Endothelial cell of umbilical vein (primary cell): Measurements from ENCODE around the gene IL4R. TPM values are rescaled to one million over a fixed set of nuclear protein-coding genes. Genes with fewer than 3 reads are reported as not detected.
"Not testable (repeated sequence)": the region's sequence is repeated elsewhere in the genome, so short reads cannot be mapped to it uniquely, and the experiment has no call there.

Experiments
- BruUV-seq: library from RNA; stranded (reverse); fragments of 400-500 nt; replicated peaks from 2 replicates; lab custom pipeline; 2021; lab: Mats Ljungman, UMichigan
- CTCF ChIA-PET: fragments of 300-600, 350-600 bp; sonication (Branson Sonifier 250); formaldehyde crosslinking; loops from one replicate; lab custom pipeline; 2021; ENCODE audit warnings: antibody characterized with exemption, inconsistent platforms; lab: Charles Lee
- POLR2A ChIA-PET: fragments of 300-600, 350-600 bp; sonication (Branson Sonifier 250); formaldehyde crosslinking; loops from one replicate; lab custom pipeline; 2021; ENCODE audit warnings: antibody characterized with exemption, inconsistent platforms; lab: Charles Lee
- DNase-seq: peaks from one replicate; pipeline ENCODE4 v3.0.0-alpha.2; 2011; ENCODE audit warnings: low read depth, low spot score
- FAIRE-seq: peaks from 2 replicates; lab custom pipeline; 2011; peaks lifted over from hg19 to GRCh38; lab: Jason Lieb, UNC
- H2AFZ ChIP-seq: 2 replicates; pipeline ENCODE4 v1.6.0; 2012; ENCODE audit warnings: low read depth, low read length, control low read depth, inconsistent platforms
- H3K27ac ChIP-seq: 2 replicates; pipeline ENCODE4 v1.5.1; 2011; ENCODE audit warnings: low read depth, mild to moderate bottlenecking, control low read depth, low read length, moderate library complexity; ENCODE audit not compliant: insufficient read depth
- H3K27me3 ChIP-seq, 2 experiments: 2 replicates each; pipeline versions ENCODE4 v1.6.0 to v1.6.1; 2011; ENCODE audit warnings: low read length in 2 of 2, mixed read lengths in 1 of 2; ENCODE audit not compliant: control insufficient read depth in 2 of 2, insufficient read depth in 2 of 2
- H3K36me3 ChIP-seq, 2 experiments: 2 replicates in 1 of 2; 3 replicates in 1 of 2; pipeline ENCODE4 v1.5.1; 2011; ENCODE audit warnings: low read length in 2 of 2, mild to moderate bottlenecking in 1 of 2, moderate library complexity in 1 of 2; ENCODE audit not compliant: control insufficient read depth in 2 of 2, insufficient read depth in 2 of 2; ENCODE audit errors: extremely low read depth in 1 of 2
- H3K4me1 ChIP-seq: 3 replicates; pipeline ENCODE4 v1.5.1; 2011; ENCODE audit warnings: mild to moderate bottlenecking, low read length; ENCODE audit not compliant: control insufficient read depth, insufficient read depth; ENCODE audit errors: extremely low read depth
- H3K4me2 ChIP-seq: 2 replicates; pipeline ENCODE4 v1.6.1; 2011; ENCODE audit warnings: low read length, control low read depth, mixed read lengths; ENCODE audit not compliant: insufficient read depth
- H3K4me3 ChIP-seq, 3 experiments: fragments of 200-600 bp in 1 of 3; sonication (generic), shearing (Covaris generic) in 1 of 3; replicated peaks in 1 of 3; 2 replicates each; pipeline ENCODE4 v1.5.1; 2011 to 2016; ENCODE audit warnings: control low read depth in 3 of 3, low read length in 3 of 3, mild to moderate bottlenecking in 2 of 3, inconsistent platforms in 1 of 3, low read depth in 1 of 3, moderate library complexity in 1 of 3; ENCODE audit not compliant: insufficient read depth in 1 of 3
- H3K79me2 ChIP-seq: 2 replicates; pipeline ENCODE4 v1.6.0; 2012; ENCODE audit warnings: low read length, inconsistent platforms; ENCODE audit not compliant: control insufficient read depth, insufficient read depth
- H3K9ac ChIP-seq: replicated peaks from 2 replicates; pipeline ENCODE3; 2011; ENCODE audit warnings: low read length, control low read depth; ENCODE audit not compliant: insufficient read depth; ENCODE audit errors: extremely low read depth
- H3K9me1 ChIP-seq: replicated peaks from 3 replicates; pipeline ENCODE4 v1.6.0; 2011; ENCODE audit warnings: mild to moderate bottlenecking, low read length; ENCODE audit not compliant: control insufficient read depth, insufficient read depth; ENCODE audit errors: extremely low read depth
- H3K9me3 ChIP-seq: replicated peaks from 2 replicates; pipeline ENCODE4 v1.5.1; 2012; ENCODE audit warnings: low read length, inconsistent platforms; ENCODE audit not compliant: control insufficient read depth, insufficient read depth
- H4K20me1 ChIP-seq: replicated peaks from 2 replicates; pipeline ENCODE3; 2011; ENCODE audit warnings: mild to moderate bottlenecking, low read length; ENCODE audit not compliant: control insufficient read depth, insufficient read depth; ENCODE audit errors: extremely low read depth
- FOS ChIP-seq: IDR thresholded peaks from 2 replicates; pipeline ENCODE4 v1.6.1; 2011; ENCODE audit warnings: mild to moderate bottlenecking, low read length, moderate library complexity, borderline replicate concordance; ENCODE audit not compliant: insufficient read depth
- MYC ChIP-seq: IDR thresholded peaks from one replicate; pipeline ENCODE4 v1.6.1; 2011; ENCODE audit warnings: mild to moderate bottlenecking, low read depth, low read length
- POLR2A ChIP-seq: IDR thresholded peaks from 2 replicates; pipeline ENCODE4 v1.6.1; 2012; ENCODE audit warnings: low read depth, mild to moderate bottlenecking, control low read depth, low read length
- POLR2AphosphoS5 ChIP-seq: IDR thresholded peaks from 2 replicates; pipeline ENCODE4 v1.6.1; 2012; ENCODE audit warnings: low read depth, mild to moderate bottlenecking, control low read depth, low read length, moderate library complexity; ENCODE audit not compliant: insufficient read depth
- dilution Hi-C: fragments of 300-500 bp; cut with MboI; formaldehyde crosslinking; loops from one replicate; pipeline ENCODE4 v1.15.0; 2019; ENCODE audit warnings: low sequenced_read_pairs; ENCODE audit not compliant: extremely low pct_ligation_motif_present
- intact Hi-C: fragments of 100-400 bp; cut with micrococcal nuclease; formaldehyde crosslinking; loops from one replicate; pipeline ENCODE4 v1.10.0; 2022
- polyA plus RNA-seq, 4 experiments: library from polyadenylated mRNA; depleted of rRNA in 3 of 4; stranded (reverse) in 3 of 4; unstranded in 1 of 4; fragments of >200 nt; gene quantifications; 2 replicates each; pipeline versions ENCODE4 v1.2.1 to v1.2.3, GENCODE V29; 2011 to 2012; ENCODE audit warnings: missing spikeins in 1 of 4
- total RNA-seq: library from RNA; stranded (reverse); gene quantifications from 2 replicates; pipeline ENCODE4 v1.2.3, GENCODE V29; 2021
- TF ChIP-seq, protein P1 (sequence below): IDR thresholded peaks from 2 replicates; pipeline ENCODE4 v1.6.1; 2011; ENCODE audit not compliant: insufficient read depth, insufficient read length
- TF ChIP-seq, protein P2 (sequence below), 2 donors: IDR thresholded peaks; 1 replicate in 1 of 2; 2 replicates in 1 of 2; pipeline ENCODE4 v1.5.1; 2011; ENCODE audit warnings: low read length in 2 of 2, mild to moderate bottlenecking in 2 of 2, moderate library complexity in 2 of 2, control low read depth in 1 of 2, inconsistent platforms in 1 of 2, low read depth in 1 of 2; ENCODE audit not compliant: insufficient read depth in 1 of 2; ENCODE audit errors: extremely low read depth in 1 of 2

Gene IL4R
- total and polyA plus RNA-seq, 2 donors (not counting 3 experiments of a cell fraction or from before 2014, with no cell fraction given): 138 to 139 TPM

DNA sequence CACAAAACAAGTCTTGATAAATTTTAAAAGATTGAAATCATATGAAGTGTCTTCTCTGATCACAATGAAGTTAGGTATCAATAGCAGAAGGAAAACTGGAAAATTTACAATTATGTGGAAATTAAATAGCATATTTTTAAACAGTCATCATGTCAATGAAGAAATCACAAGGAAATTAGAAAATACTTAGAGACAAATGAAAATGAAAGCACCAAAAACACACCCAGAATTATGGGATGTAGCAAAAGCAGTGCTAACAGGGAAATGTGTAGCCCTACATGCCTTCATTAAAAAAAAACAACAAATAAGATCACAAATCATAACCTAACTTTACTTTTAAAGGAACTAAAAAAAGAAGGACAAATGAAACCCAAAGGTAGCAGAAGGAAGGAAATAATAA lies 80.7 kb downstream of the IL4R start:
- Histone ChIP-seq H3K27ac (no peak overlapping the region), H3K79me2 (no peaks in the 10 kb centered on the region), H3K9me3 (no peaks in the 10 kb centered on the region), H3K4me2 (no peak overlapping the region), H3K9me1 (no peaks in the 10 kb centered on the region), H3K4me1 (no peaks in the 10 kb centered on the region), H3K9ac (no peak overlapping the region), H3K27me3 (peaks cover 4 to 18% of the 10 kb centered on the region in 2 experiments), H3K4me3 (no peak overlapping the region), H2AFZ (no peak overlapping the region), H4K20me1 (no peaks in the 10 kb centered on the region), H3K36me3 (no peaks in the 10 kb centered on the region)
- ChIA-PET CTCF (no interaction called here), POLR2A (no interaction called here)
- TF ChIP-seq, protein P1, sequence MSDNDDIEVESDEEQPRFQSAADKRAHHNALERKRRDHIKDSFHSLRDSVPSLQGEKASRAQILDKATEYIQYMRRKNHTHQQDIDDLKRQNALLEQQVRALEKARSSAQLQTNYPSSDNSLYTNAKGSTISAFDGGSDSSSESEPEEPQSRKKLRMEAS: no peak
- TF ChIP-seq MYC: no peak
- TF ChIP-seq POLR2A: no peak
- no peak for TF ChIP-seq POLR2AphosphoS5
- no peak for TF ChIP-seq FOS
- TF ChIP-seq, protein P2, sequence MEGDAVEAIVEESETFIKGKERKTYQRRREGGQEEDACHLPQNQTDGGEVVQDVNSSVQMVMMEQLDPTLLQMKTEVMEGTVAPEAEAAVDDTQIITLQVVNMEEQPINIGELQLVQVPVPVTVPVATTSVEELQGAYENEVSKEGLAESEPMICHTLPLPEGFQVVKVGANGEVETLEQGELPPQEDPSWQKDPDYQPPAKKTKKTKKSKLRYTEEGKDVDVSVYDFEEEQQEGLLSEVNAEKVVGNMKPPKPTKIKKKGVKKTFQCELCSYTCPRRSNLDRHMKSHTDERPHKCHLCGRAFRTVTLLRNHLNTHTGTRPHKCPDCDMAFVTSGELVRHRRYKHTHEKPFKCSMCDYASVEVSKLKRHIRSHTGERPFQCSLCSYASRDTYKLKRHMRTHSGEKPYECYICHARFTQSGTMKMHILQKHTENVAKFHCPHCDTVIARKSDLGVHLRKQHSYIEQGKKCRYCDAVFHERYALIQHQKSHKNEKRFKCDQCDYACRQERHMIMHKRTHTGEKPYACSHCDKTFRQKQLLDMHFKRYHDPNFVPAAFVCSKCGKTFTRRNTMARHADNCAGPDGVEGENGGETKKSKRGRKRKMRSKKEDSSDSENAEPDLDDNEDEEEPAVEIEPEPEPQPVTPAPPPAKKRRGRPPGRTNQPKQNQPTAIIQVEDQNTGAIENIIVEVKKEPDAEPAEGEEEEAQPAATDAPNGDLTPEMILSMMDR (IDR thresholded peaks at IDR 0.05; ENCODE audit: extremely low read depth in 1 of 2, insufficient read depth in 1 of 2, low read depth in 1 of 2, low read length in 2 of 2): no peak
- FAIRE-seq: no peak
- no TSS peak for BruUV-seq
- dilution Hi-C loops (no loop called here), intact Hi-C loops (no loop called here)
- no peak for DNase-seq

DNA sequence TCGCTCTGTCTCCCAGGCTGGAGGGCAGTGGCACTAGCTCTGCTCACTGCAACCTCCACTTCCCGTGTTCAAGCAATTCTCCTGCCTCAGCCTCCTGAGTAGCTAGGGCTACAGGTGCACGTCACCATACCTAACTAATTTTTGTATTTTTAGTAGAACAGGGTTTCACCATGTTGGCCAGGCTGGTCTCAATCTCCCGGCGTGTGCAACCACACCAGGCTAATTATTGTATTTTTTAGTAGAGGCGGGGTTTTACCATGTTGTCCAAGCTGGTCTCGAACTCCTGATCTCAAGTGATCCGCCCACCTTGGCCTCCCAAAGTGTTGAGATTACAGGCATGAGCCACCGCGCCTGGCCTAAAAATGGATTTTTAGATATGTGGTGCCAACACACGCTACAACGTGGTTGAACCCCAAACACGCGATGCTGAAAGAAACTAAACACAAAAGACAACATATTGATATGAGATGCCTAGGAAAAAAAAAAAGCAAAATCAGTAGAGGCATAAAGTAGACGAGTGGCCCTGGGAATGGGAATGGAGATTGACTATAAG lies 84.6 kb downstream of the IL4R start:
- BruUV-seq, H3K79me2 ChIP-seq, H3K4me3 ChIP-seq, H3K36me3 ChIP-seq, DNase-seq, intact Hi-C loops, H2AFZ ChIP-seq, H3K27ac ChIP-seq, H3K27me3 ChIP-seq, H3K9me3 ChIP-seq, FAIRE-seq, H3K4me2 ChIP-seq, dilution Hi-C loops, H3K9ac ChIP-seq, POLR2A ChIA-PET, H4K20me1 ChIP-seq, H3K4me1 ChIP-seq, H3K9me1 ChIP-seq, CTCF ChIA-PET: not testable (repeated sequence)
